Spinal cord (tissue), 10 donors: ENCODE results near the gene ALDH18A1. TPM values are rescaled to one million over a fixed set of nuclear protein-coding genes. Genes with fewer than 3 reads are reported as not detected.

Experiments
- DNase-seq, 6 donors: peaks; one replicate each; pipeline versions ENCODE4 v3.0.0 to v3.0.0-alpha.2; 2013 to 2015; ENCODE audit warnings: low spot score in 6 of 6, low read depth in 4 of 6
- H3K27ac ChIP-seq: one replicate; pipeline ENCODE4 v1.5.1; 2013; ENCODE audit warnings: low read depth, low read length, control low read depth
- H3K27me3 ChIP-seq: one replicate; pipeline ENCODE4 v1.6.1; 2013; ENCODE audit warnings: low read length; ENCODE audit not compliant: control insufficient read depth, insufficient read depth
- H3K36me3 ChIP-seq: one replicate; pipeline ENCODE4 v1.6.1; 2013; ENCODE audit warnings: low read length; ENCODE audit not compliant: control insufficient read depth, insufficient read depth
- H3K4me1 ChIP-seq: one replicate; pipeline ENCODE4 v1.6.1; 2013; ENCODE audit warnings: low read length; ENCODE audit not compliant: control insufficient read depth, insufficient read depth
- H3K4me3 ChIP-seq: one replicate; pipeline ENCODE4 v1.5.1; 2013; ENCODE audit warnings: low read depth, low read length, control low read depth
- H3K9me3 ChIP-seq: one replicate; pipeline ENCODE4 v1.6.1; 2013; ENCODE audit warnings: low read length; ENCODE audit not compliant: control insufficient read depth, insufficient read depth
- WGBS: methylation state at CpG from one replicate; pipeline ENCODE4 v1.1.5; 2013; ENCODE audit warnings: missing lambda C conversion rate; ENCODE audit not compliant: insufficient coverage; 5-methylcytosine and 5-hydroxymethylcytosine counted together
- polyA plus RNA-seq, 2 donors: library from polyadenylated mRNA; unstranded; fragments of 120-200 nt; gene quantifications; one replicate each; pipeline ENCODE4 v1.2.1, GENCODE V29; 2013; ENCODE audit not compliant: insufficient read length in 2 of 2
- total RNA-seq, 2 donors: library from RNA; depleted of rRNA in 1 of 2; stranded (reverse); fragments of 120-200 nt in 1 of 2; fragments of >200 nt in 1 of 2; gene quantifications; one replicate each; pipeline versions ENCODE4 v1.2.3 to v1.2.4, GENCODE V29; 2013 to 2014
- donor health status: healthy.

The ALDH18A1 gene
- total and polyA plus RNA-seq, 4 donors = 57.6 to 75.7 (median 58.5) TPM

DNA sequence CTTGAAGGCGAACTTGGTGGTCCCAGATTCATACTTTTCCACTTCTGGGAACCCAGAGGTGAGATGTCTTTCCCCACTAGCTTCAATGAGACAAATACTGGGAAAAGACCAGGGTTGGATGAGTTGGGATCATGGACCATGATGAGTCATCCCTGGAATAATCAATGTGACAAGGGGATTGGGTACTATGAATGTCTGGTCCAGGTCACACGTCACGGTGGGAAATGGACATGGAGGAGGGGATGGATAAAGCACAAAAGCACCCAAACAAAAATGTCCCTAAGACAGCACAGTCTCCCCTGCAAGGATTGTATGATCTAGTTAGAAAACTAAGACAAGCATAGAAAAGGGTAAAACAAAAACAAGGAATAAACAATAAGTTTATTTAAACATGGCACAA, 83.0 kb downstream of the ALDH18A1 start:
- no CpG with 5 or more reads among the region's 3 CpGs for WGBS
- Histone ChIP-seq H3K9me3 (no peaks in the 10 kb centered on the region), H3K27me3 (no peaks in the 10 kb centered on the region), H3K36me3 (no peaks in the 10 kb centered on the region), H3K4me3 (no peak overlapping the region), H3K27ac (no peak overlapping the region), H3K4me1 (peaks cover 6% of the 10 kb centered on the region)
- DNase-seq = no peak

- peak in 3 of 6 donors; percentile 14 to 84 (median 49) for DNase-seq
- Histone ChIP-seq H3K27ac (peak overlapping the region; percentile 30), H3K36me3 (no peaks in the 10 kb centered on the region), H3K9me3 (no peaks in the 10 kb centered on the region), H3K4me3 (no peak overlapping the region), H3K4me1 (peaks cover 6% of the 10 kb centered on the region), H3K27me3 (no peaks in the 10 kb centered on the region)
- WGBS = 11% methylated on average over 6 of the region's 7 CpGs
These were observed 84.2 kb downstream of the ALDH18A1 start for GRCh38 chr10:95572131-95572820.

GRCh38 chr10:95571390-95571789, 85.1 kb downstream of the ALDH18A1 start:
- Histone ChIP-seq H3K27me3 (no peaks in the 10 kb centered on the region), H3K27ac (no peak overlapping the region), H3K9me3 (no peaks in the 10 kb centered on the region), H3K4me1 (peaks cover 6% of the 10 kb centered on the region), H3K36me3 (no peaks in the 10 kb centered on the region), H3K4me3 (no peak overlapping the region)
- WGBS = 93% methylated on average over 2 of the region's 4 CpGs
- no peak for DNase-seq

DNA sequence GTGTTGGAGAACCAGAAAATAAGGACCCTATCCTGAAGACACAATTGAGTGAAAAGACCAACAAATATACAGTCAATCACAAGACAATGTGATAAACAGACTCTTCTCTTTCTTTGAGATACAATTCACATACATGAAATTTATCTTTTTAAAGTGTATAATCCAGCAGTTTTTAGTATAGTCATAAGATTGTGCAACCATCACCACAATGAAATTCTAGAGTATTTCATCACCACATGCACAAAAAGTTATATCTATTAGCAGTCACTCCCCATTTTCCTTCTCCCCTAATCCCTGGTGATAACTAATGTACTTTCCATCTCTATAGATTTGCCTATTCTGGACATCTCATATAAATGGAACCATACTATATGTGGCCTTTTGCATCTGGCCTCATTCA, 87.1 kb downstream of the ALDH18A1 start:
- no peaks in the 10 kb centered on the region for H3K27me3 ChIP-seq
- no peak overlapping the region for H3K27ac ChIP-seq
- no peaks in the 10 kb centered on the region for H3K36me3 ChIP-seq
- no peak for DNase-seq
- H3K4me3 ChIP-seq = no peak overlapping the region
- H3K9me3 ChIP-seq = no peaks in the 10 kb centered on the region
- peaks cover 6% of the 10 kb centered on the region for H3K4me1 ChIP-seq

DNA sequence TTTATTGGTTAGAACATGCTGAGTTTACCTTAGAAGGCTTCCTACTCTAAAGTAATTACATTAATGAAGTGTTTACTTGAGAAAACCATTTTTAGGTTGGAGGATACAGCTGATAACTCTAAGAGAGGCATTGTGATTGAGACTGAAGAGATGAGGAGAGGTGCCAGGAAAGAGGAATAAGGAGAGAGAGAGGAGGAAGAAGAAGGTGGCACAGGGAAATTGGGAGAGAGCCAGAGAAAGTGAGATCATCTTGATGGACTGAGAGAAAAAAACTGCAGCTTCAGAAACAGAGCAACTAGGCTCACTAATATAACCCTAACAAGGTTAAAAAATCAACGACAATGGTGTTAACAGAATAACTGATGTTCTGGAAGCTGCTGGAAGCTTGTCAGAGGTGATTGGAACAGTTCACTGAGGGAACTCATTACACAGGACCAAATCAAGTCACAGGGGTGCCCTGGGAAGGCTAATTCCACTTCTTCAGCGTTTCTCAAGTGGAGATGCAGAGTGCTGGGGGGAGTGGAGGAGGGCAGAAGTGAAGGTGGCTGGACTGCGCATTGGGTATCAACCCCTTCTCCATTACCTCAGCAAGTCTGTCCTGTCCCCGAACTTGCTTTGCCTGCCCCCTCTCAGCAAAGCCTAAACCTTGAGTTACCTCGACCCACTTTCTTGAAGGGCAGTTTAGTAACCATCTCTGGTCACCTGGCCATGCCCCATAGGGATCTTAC, 88.4 kb downstream of the ALDH18A1 start:
- WGBS = 91% methylated on average over 4 of the region's 5 CpGs
- no peaks in the 10 kb centered on the region for H3K27me3 ChIP-seq
- peak in 1 of 6 donors; percentile 28 for DNase-seq
- H3K4me1 ChIP-seq = peaks cover 6% of the 10 kb centered on the region
- H3K36me3 ChIP-seq = no peaks in the 10 kb centered on the region
- H3K27ac ChIP-seq = no peak overlapping the region
- no peaks in the 10 kb centered on the region for H3K9me3 ChIP-seq
- no peak overlapping the region for H3K4me3 ChIP-seq

DNA sequence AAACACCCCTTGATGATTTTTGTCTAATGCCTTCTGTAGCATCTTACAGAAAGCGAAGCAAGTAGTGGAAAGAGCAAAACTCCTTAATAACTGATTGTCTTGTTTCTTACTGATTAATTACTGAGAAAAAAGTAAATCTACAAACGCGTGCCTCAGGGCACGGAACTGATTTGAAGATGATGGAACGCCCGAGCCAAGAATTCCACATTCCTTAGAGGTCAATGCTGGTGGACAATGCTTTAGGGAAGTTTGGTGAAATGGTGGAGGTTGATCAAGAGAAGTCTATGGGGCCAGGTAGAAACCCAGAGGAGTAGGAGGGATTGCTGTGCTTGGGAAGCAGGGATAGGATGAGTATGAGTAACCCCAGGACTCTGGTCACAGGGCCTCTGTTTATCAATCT, 90.4 kb downstream of the ALDH18A1 start:
- H3K9me3 ChIP-seq = no peaks in the 10 kb centered on the region
- no peak overlapping the region for H3K27ac ChIP-seq
- no peaks in the 10 kb centered on the region for H3K36me3 ChIP-seq
- H3K4me1 ChIP-seq = peaks cover 3% of the 10 kb centered on the region
- H3K27me3 ChIP-seq = no peaks in the 10 kb centered on the region
- H3K4me3 ChIP-seq = no peak overlapping the region
- WGBS = 85% methylated on average over 5 of the region's 6 CpGs
- DNase-seq = no peak

DNA sequence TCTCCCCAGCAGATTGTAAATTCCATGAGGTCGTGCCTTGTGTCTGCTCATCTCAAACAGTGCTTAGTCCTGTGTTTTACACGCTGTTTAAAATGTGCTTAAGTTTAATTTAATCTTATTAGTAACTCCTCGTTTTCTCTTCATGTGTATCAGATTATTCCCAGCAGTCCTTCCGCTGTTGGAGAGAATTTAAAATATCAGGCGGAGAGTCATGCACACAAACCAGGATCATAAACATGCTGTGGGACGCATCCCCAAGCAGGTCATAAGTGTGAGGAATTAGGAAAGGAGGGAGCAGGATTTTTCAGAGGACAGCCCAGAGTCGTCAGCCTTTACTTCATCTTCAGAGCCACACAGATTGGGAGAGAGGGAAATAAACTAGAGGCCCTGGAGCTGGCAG, 91.2 kb downstream of the ALDH18A1 start:
- no peaks in the 10 kb centered on the region for H3K9me3 ChIP-seq
- H3K4me1 ChIP-seq = peaks cover 3% of the 10 kb centered on the region
- no peak overlapping the region for H3K4me3 ChIP-seq
- no CpG with 5 or more reads among the region's 7 CpGs for WGBS
- peak in 1 of 6 donors; percentile 77 for DNase-seq
- H3K27ac ChIP-seq = no peak overlapping the region
- no peaks in the 10 kb centered on the region for H3K27me3 ChIP-seq
- H3K36me3 ChIP-seq = no peaks in the 10 kb centered on the region

DNA sequence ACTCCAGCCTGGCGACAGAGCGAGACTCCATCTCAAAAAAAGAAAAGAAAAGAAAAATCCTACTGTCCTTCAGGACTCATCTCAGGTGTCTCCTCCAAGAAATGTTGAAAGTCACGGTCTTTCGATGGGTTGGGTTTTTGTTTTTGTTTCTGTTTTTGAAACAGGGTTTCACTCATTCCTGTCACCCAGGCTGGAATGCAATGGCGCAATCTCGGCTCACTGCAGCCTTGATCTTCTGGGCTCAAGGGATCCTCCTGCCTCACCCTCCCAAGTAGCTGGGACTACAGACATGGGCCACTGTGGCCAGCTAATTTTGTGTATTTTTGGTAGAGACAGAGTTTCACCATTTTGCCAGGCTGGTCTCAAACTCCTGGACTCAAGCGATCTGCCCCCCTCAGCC, 92.2 kb downstream of the ALDH18A1 start:
- peaks cover 7% of the 10 kb centered on the region for H3K4me1 ChIP-seq
- no peaks in the 10 kb centered on the region for H3K27me3 ChIP-seq
- H3K27ac ChIP-seq = no peak overlapping the region
- H3K36me3 ChIP-seq = no peaks in the 10 kb centered on the region
- no peak overlapping the region for H3K4me3 ChIP-seq
- H3K9me3 ChIP-seq = no peaks in the 10 kb centered on the region
- 93% methylated on average over 4 of the region's 7 CpGs for WGBS
- no peak for DNase-seq

- Histone ChIP-seq H3K4me3 (no peak overlapping the region), H3K9me3 (no peaks in the 10 kb centered on the region), H3K4me1 (peaks cover 16% of the 10 kb centered on the region), H3K36me3 (no peaks in the 10 kb centered on the region), H3K27me3 (no peaks in the 10 kb centered on the region), H3K27ac (no peak overlapping the region)
- no peak for DNase-seq
- 53% methylated on average over 6 of the region's 7 CpGs for WGBS
These were observed 94.1 kb downstream of the ALDH18A1 start for GRCh38 chr10:95562341-95562965.

DNA sequence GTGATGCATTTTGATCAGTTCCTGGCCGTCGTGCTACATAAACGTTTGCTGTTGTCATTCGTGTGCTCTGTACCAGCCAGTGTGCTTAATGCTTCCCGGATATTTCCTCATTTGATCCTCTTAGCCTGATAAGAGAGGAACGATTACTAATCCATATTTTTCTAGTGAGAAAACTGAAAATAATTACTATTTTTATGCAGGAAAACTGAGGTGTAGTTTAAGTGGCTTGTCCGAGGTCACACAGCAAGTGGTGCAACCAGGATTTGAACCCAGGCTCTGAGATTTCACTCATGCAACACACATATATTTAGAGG, 94.7 kb downstream of the ALDH18A1 start:
- WGBS = 64% methylated on average over 4 of the region's 7 CpGs
- DNase-seq = no peak
- Histone ChIP-seq H3K4me3 (peak overlapping the region; percentile 50), H3K36me3 (no peaks in the 10 kb centered on the region), H3K27me3 (no peaks in the 10 kb centered on the region), H3K27ac (peak overlapping the region; percentile 78), H3K4me1 (peaks cover 18% of the 10 kb centered on the region), H3K9me3 (no peaks in the 10 kb centered on the region)
